Mesothelial cell of epicardium (in vitro differentiated cells): ENCODE data around the gene ZNF282. TPM values are rescaled to one million over a fixed set of nuclear protein-coding genes. Genes with fewer than 3 reads are reported as not detected.
"Not testable (repeated sequence)": the region's sequence is repeated elsewhere in the genome, so short reads cannot be mapped to it uniquely, and the experiment has no call there.

Source experiments
- DNase-seq, 2 experiments: peaks; one replicate each; pipeline ENCODE4 v3.0.0; 2021; ENCODE audit warnings: low spot score in 2 of 2; ENCODE audit not compliant: unreplicated experiment in 2 of 2
- H3K27ac Mint-ChIP-seq: 2 replicates; pipeline ENCODE4 v1.8.0; 2021; ENCODE audit warnings: mixed read lengths
- H3K27me3 Mint-ChIP-seq: 2 replicates; pipeline ENCODE4 v1.8.0; 2021; ENCODE audit warnings: low read depth, mixed read lengths
- H3K36me3 Mint-ChIP-seq: 2 replicates; pipeline ENCODE4 v1.8.0; 2021; ENCODE audit warnings: mixed read lengths
- H3K4me1 Mint-ChIP-seq: 2 replicates; pipeline ENCODE4 v1.8.0; 2021; ENCODE audit warnings: mixed read lengths
- H3K4me3 Mint-ChIP-seq: 2 replicates; pipeline ENCODE4 v1.8.0; 2021; ENCODE audit warnings: mild to moderate bottlenecking, moderate library complexity, mixed read lengths
- H3K9me3 Mint-ChIP-seq: 2 replicates; pipeline ENCODE4 v1.8.0; 2021; ENCODE audit warnings: mixed read lengths
- CTCF ChIP-seq: fragments of 200-600 bp; sonication (generic); IDR thresholded peaks from one replicate; pipeline ENCODE4 v1.5.0; 2021; ENCODE audit warnings: antibody characterized with exemption; ENCODE audit not compliant: unreplicated experiment
- total RNA-seq: library from RNA; stranded (reverse); gene quantifications from 3 replicates; pipeline ENCODE4 v1.2.1, GENCODE V29; 2021

The ZNF282 gene
- total RNA-seq, 1 donor from 2014 or later, result 47.0 TPM

- no peaks in the 10 kb centered on the region for H3K9me3 Mint-ChIP-seq
- no peak overlapping the region for H3K4me3 Mint-ChIP-seq
- H3K4me1 Mint-ChIP-seq, result no peaks in the 10 kb centered on the region
- DNase-seq, result no peak
- TF ChIP-seq CTCF, result no peak
- no peaks in the 10 kb centered on the region for H3K27me3 Mint-ChIP-seq
- H3K27ac Mint-ChIP-seq, result no peak overlapping the region
- H3K36me3 Mint-ChIP-seq, result peaks cover 40% of the 10 kb centered on the region
Observed at GRCh38 chr7:149220534-149220933, 25.2 kb downstream of the ZNF282 start.

- Mint-ChIP-seq H3K4me3 (no peak overlapping the region), H3K27ac (no peak overlapping the region), H3K27me3 (no peaks in the 10 kb centered on the region), H3K36me3 (peaks cover 45% of the 10 kb centered on the region), H3K9me3 (no peaks in the 10 kb centered on the region), H3K4me1 (no peaks in the 10 kb centered on the region)
- no peak for DNase-seq
- no peak for TF ChIP-seq CTCF
Observed at GRCh38 chr7:149223176-149223575, 27.8 kb downstream of the ZNF282 start.

- Mint-ChIP-seq H3K4me1 (no peaks in the 10 kb centered on the region), H3K27me3 (no peaks in the 10 kb centered on the region), H3K36me3 (peaks cover 41% of the 10 kb centered on the region), H3K27ac (no peak overlapping the region), H3K4me3 (no peak overlapping the region), H3K9me3 (no peaks in the 10 kb centered on the region)
- no peak for TF ChIP-seq CTCF
- no peak for DNase-seq
Observed at GRCh38 chr7:149223761-149224160, 28.4 kb downstream of the ZNF282 start.

GRCh38 chr7:149224352-149224751 lies 29.0 kb downstream of the ZNF282 start:
- H3K27me3 Mint-ChIP-seq, result no peaks in the 10 kb centered on the region
- TF ChIP-seq CTCF, result no peak
- H3K9me3 Mint-ChIP-seq, result no peaks in the 10 kb centered on the region
- H3K4me3 Mint-ChIP-seq, result no peak overlapping the region
- DNase-seq, result no peak
- H3K4me1 Mint-ChIP-seq, result no peaks in the 10 kb centered on the region
- peaks cover 35% of the 10 kb centered on the region for H3K36me3 Mint-ChIP-seq
- no peak overlapping the region for H3K27ac Mint-ChIP-seq

- Mint-ChIP-seq H3K4me1 (no peaks in the 10 kb centered on the region), H3K27me3 (peaks cover 5% of the 10 kb centered on the region), H3K4me3 (no peak overlapping the region), H3K27ac (no peak overlapping the region), H3K9me3 (no peaks in the 10 kb centered on the region), H3K36me3 (peaks cover 32% of the 10 kb centered on the region)
- TF ChIP-seq CTCF, result no peak
- DNase-seq, result no peak
Observed at GRCh38 chr7:149225106-149225505, 29.8 kb downstream of the ZNF282 start.

GRCh38 chr7:149225656-149226055 lies 30.3 kb downstream of the ZNF282 start:
- Mint-ChIP-seq H3K9me3 (no peaks in the 10 kb centered on the region), H3K27ac (no peak overlapping the region), H3K4me1 (no peaks in the 10 kb centered on the region), H3K36me3 (peaks cover 32% of the 10 kb centered on the region), H3K27me3 (peaks cover 6% of the 10 kb centered on the region), H3K4me3 (no peak overlapping the region)
- DNase-seq, result no peak
- TF ChIP-seq CTCF, result no peak

GRCh38 chr7:149226366-149226765 lies 31.0 kb downstream of the ZNF282 start:
- H3K36me3 Mint-ChIP-seq, result peaks cover 27% of the 10 kb centered on the region
- DNase-seq, H3K9me3 Mint-ChIP-seq, H3K27me3 Mint-ChIP-seq, H3K27ac Mint-ChIP-seq, H3K4me1 Mint-ChIP-seq, H3K4me3 Mint-ChIP-seq: not testable (repeated sequence)
